Testis (tissue), 2 donors: Measurements from ENCODE around the gene SLC7A5.
"Not testable (repeated sequence)": the region's sequence is repeated elsewhere in the genome, so short reads cannot be mapped to it uniquely, and the experiment has no call there.

Source experiments
- CTCF ChIP-seq, 3 experiments: fragments of 450-650 bp in 2 of 3; fragments of 200-600 bp in 1 of 3; sonication (generic) in 1 of 3; IDR thresholded peaks; one replicate each; pipeline ENCODE4 v1.5.1; 2016 to 2019; ENCODE audit warnings: antibody characterized with exemption in 3 of 3, mild to moderate bottlenecking in 2 of 3, moderate library complexity in 1 of 3
- POLR2A ChIP-seq: fragments of 450-650 bp; IDR thresholded peaks from one replicate; pipeline ENCODE4 v1.6.1; 2017; ENCODE audit warnings: antibody characterized with exemption, mild to moderate bottlenecking, moderate library complexity

- not testable (repeated sequence) for TF ChIP-seq CTCF (IDR thresholded peaks at IDR 0.05); POLR2A
These were observed 6.5 kb downstream of the SLC7A5 start for GRCh38 chr16:87862597-87863326.
